ENCODE data around the gene SMCO1.
"Not testable (repeated sequence)": the region's sequence is repeated elsewhere in the genome, so short reads cannot be mapped to it uniquely, and the experiment has no call there.

The SMCO1 gene, protein sequence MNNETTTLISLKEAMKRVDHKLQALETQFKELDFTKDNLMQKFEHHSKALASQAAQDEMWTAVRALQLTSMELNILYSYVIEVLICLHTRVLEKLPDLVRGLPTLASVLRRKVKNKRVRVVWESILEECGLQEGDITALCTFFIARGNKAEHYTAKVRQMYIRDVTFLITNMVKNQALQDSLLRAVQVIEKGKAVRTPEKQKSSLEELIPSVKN

GRCh38 chr3:196514913-196515621, at the start of gene SMCO1:
SMCO1 (minus strand) TSS chr3:196515346; CDS start chr3:196515209, 137 bp downstream.
- no peak for DNase-seq

- peak; percentile 77 for DNase-seq
These were observed 48.6 kb upstream of the SMCO1 start for GRCh38 chr3:196563721-196564225.

DNA sequence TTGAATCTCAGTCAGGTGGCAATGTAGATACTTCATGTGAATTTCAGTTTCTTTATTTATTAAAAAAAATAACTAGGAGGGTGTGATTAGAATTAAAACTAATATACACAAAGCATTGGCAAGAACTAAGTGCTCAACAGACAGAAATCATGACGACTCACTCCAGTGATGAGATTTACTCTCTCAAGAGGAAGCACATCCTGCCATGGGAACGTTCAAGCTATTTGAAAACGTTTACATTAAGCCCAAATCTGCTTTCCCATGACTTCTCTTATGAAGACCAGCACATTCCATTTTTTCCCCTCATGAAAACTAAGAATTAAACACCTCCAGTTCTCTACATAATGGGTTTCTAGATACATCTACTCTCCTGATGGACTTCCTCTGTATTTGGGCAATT, 44.7 kb upstream of the SMCO1 start:
- no peak for DNase-seq

DNA sequence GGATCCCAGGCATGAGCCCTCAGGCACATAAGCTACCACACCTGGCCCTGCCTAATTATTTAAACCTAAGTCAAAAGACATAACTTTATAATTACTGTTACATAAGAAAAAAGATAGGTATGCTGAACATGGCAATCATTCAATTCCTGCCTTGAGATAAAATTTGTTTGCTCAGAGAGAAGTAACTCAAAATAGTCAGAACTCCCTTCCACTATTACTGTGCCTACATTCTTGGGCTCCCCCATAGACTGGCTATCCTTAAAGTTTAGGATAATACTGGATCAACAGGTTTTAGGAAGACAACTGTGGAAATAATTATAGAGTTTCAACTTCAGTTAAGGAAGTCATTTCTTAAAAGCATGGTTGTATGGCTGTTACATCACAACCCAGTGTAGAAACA, 43.3 kb upstream of the SMCO1 start:
- DNase-seq: no peak

- DNase-seq: no peak
These were observed 42.1 kb upstream of the SMCO1 start for GRCh38 chr3:196557236-196557635.

DNA sequence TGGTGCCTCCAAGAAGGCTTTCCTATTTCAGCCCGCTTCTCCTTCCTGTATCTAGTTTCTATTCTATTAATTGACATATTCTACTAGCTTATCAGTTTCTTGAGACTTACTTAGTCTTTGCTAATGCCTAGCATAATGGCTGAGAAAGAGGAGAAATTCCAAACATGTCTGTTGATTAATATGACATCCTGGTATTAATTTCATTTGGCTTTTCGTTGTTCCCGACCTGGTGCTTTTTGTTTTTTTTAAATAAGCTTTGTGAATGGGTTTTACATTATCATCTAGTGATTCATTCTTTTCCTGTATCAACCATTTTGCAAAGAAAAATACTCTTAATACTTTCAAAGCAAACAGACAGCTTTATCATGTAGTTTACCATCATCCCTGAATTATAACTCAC, 40.1 kb upstream of the SMCO1 start:
- DNase-seq: no peak

GRCh38 chr3:196554205-196554604, 39.1 kb upstream of the SMCO1 start:
- DNase-seq: peak; percentile 1

GRCh38 chr3:196553551-196553950, 38.4 kb upstream of the SMCO1 start:
- no peak for DNase-seq

DNA sequence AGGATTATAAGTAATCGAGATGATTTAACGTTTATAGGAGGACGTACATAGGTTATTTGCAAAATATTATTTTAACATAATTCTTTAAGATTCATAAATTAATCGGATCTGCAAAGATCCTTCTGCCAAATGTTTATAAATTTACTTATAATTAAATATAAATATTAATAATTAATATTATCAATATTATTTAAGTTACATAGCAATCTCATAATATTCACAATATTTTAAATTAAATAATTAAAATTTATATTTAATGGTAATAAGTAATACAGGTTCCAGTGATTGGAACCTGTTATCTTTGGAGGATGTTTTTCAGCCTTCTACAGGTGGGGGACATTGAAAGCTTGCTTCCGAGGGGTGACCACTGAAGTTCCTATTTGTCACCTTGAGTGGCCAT, 37.1 kb upstream of the SMCO1 start:
- DNase-seq: no peak

- DNase-seq: not testable (repeated sequence)
These were observed 35.0 kb upstream of the SMCO1 start for GRCh38 chr3:196550172-196550571.

DNA sequence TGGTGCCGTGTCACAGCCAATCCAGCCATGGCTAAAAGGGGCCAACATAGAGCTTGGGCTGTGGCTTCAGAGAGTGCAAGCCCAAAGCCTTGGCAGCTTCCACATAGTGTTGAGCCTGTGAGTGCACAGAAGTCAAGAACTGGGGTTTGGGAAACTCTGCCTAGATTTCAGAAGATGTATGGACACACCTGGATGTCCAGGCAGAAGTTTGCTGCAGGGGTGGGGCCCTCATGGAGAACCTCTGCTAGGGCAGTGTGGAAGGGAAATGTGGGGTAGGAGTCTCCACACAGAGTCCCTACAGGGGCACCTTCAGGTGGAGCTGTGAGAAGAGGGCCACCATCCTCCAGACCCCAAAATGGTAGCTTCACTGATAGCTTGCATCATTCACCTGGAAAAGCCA, 34.2 kb upstream of the SMCO1 start:
- DNase-seq: not testable (repeated sequence)

DNA sequence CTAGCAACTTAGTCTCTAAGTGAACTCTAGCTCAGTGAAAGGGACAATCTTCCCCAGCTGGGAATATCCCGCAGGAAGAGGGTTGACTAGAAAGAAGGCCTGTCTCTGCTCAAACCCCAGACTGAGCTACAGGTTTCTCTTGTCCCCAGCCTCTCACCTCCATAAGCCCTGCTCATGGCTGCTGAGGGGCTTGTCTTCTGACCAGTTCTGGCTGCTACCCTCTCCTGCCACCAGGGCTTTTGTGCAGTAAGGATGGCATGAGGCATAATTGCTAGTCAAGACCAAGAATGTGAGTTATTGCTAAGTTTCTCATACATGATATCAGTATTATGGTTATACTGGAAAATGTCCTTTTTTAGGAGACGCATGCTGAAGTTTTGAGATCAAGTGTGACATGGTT, 31.9 kb upstream of the SMCO1 start:
- DNase-seq: no peak

- no peak for DNase-seq
These were observed 31.4 kb upstream of the SMCO1 start for GRCh38 chr3:196546537-196546936.

GRCh38 chr3:196544491-196544992, 29.4 kb upstream of the SMCO1 start:
- DNase-seq: no peak

- no peak for DNase-seq
These were observed 26.7 kb upstream of the SMCO1 start for GRCh38 chr3:196541684-196542445.

DNA sequence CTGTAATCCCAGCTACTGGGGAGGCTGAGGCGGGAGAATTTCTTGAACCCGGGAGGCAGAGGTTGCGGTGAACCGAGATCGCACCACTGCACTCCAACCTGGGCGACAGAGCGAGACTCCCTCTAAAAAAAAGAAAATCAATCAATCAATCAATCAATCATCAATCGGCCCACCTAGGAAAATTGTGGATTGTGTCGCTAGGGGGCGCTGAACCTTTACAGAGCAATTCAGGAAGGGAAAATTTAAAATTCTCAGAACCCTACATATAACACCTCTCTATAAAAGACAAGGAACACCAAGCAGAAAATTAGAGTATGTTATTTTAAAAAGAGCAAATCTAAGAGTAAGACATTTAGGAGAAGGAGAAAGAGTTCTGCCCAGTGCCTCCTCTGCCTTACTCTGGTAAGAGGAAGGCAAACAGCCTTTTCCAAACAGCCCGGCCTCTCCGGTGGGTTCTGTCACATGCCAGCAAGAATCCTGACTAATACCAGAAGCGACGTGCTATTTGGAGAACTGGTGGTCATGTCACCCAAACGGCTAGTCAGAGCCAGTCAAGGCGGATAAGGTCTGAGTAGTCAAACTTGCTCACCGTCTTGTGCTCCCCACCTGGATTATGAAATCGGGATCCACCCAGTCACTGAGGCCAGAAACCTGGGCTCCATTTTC, 22.3 kb upstream of the SMCO1 start:
- DNase-seq: peak; percentile 65

GRCh38 chr3:196533260-196533681, 18.1 kb upstream of the SMCO1 start:
- no peak for DNase-seq

- no peak for DNase-seq
These were observed 16.3 kb upstream of the SMCO1 start for GRCh38 chr3:196531418-196531817.

DNA sequence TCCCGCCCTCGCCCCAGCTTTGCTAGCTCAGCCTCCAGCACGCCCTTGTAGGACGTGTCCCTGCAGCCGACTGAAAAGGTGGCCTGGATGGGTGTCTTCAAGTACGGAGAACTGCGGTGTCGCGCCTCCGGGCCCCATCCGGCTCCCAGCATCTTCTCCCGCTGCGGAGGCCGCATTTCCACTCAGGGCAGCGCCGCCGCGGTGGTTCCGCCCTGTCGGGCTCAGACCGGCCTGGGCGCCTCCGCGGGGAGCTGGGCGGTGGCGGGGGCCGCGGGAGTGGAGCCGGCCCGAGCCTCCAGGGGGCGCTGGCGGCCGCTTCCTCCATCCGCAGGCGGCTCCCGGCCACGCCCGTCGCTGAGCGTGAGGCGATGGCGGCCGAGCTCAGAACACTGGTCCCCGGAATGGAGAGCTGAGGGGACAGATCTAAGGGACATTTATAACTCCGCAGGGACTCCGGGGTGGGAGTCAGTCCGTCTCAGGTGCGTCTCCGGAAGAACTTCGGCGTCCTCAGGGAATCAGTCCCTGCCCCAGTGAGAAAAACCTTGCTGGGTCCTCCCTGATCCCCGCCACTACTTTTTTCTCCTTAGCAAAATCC, 13.6 kb upstream of the SMCO1 start:
- DNase-seq: peak; percentile 61

DNA sequence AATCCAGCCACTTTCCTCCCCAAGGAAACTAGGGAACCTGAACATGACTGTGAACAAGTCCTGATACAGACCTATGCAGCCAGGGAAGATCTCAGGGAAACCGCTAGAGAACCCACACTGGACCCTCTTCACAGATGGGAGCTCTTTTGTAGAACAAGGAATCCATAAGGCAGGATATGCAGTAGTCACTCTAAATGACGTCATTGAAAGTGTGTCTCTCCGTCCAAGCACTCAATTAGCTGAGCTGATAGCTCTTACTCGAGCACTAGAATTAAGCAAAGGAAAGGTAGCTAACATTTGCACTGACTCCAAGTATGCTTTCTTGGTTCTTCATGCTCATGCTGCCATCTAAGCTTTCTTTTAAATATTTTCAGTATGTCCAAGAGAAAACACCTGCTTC, 10.0 kb upstream of the SMCO1 start:
- no peak for DNase-seq

GRCh38 chr3:196524527-196524926, 9.4 kb upstream of the SMCO1 start:
- no peak for DNase-seq

DNA sequence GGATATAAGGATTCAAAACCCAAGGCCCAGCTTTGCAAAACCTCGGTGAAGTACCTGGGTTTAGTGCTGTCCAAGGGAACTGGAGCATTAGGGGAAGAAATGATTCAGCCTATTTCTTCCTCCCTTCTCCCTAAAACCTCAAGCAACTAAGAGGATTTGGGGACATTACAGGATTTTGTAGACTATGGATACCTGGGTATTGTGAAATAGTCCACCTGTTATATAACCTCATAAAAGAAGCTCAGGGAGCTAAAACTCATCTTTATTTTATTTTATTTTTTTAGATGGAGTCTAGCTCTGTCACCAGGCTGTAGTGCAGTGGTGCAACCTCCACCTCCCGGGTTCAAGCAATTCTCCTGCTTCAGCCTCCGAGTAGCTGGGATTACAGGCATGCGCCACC, 8.7 kb upstream of the SMCO1 start:
- no peak for DNase-seq

GRCh38 chr3:196521291-196521690, 6.1 kb upstream of the SMCO1 start:
- not testable (repeated sequence) for DNase-seq
